Chondrocyte (in vitro differentiated cells): Measurements from ENCODE around the gene ANKRD34B. TPM values are rescaled to one million over a fixed set of nuclear protein-coding genes. Genes with fewer than 3 reads are reported as not detected.

Source experiments
- DNase-seq: peaks from one replicate; pipeline ENCODE4 v3.0.0; 2021; ENCODE audit warnings: mixed read lengths, low spot score
- H3K27ac Mint-ChIP-seq: one replicate; pipeline ENCODE4 v1.8.0; 2021; ENCODE audit warnings: mild to moderate bottlenecking, moderate library complexity, mixed read lengths; ENCODE audit not compliant: unreplicated experiment
- H3K27me3 Mint-ChIP-seq: 2 replicates; pipeline ENCODE4 v1.8.0; 2021; ENCODE audit warnings: low read depth, mixed read lengths
- H3K36me3 Mint-ChIP-seq: 2 replicates; pipeline ENCODE4 v1.8.0; 2021; ENCODE audit warnings: low read depth, mixed read lengths
- H3K4me1 Mint-ChIP-seq: 2 replicates; pipeline ENCODE4 v1.8.0; 2021; ENCODE audit warnings: low read depth, mild to moderate bottlenecking, mixed read lengths
- H3K4me3 Mint-ChIP-seq: one replicate; pipeline ENCODE4 v1.8.0; 2021; ENCODE audit warnings: mild to moderate bottlenecking, moderate library complexity, mixed read lengths; ENCODE audit not compliant: unreplicated experiment
- H3K9me3 Mint-ChIP-seq: 2 replicates; pipeline ENCODE4 v1.8.0; 2021; ENCODE audit warnings: low read depth, mixed read lengths
- total RNA-seq: library from RNA; stranded (reverse); gene quantifications from 3 replicates; pipeline ENCODE4 v1.2.1, GENCODE V29; 2021
- TF ChIP-seq, protein P1 (sequence below): fragments of 200-600 bp; sonication (generic); IDR thresholded peaks from 2 replicates; pipeline ENCODE4 v1.5.0; 2021; ENCODE audit warnings: antibody characterized with exemption, mild to moderate bottlenecking, moderate library complexity

The ANKRD34B gene
- total RNA-seq, 1 donor from 2014 or later: not detected

DNA sequence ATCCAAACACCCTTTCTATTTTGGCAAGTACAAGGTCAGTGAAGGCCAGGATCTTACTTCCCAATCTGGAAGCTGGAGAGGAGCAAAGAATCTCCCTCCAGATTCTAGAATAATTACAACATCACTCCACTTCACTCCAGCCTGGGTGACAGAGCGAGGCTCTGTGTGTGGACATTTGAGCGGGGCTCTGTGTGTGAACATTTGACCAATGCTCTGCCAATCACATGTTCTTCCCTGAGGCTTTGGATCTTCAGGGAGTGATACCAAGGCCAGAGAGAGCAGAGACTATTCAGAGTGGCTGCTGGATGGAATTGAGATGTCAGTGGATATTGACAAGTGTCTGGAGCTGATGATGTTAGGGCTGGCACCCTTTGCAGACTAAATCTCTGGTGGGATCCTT lies 24.7 kb upstream of the ANKRD34B start:
- TF ChIP-seq, protein P1, sequence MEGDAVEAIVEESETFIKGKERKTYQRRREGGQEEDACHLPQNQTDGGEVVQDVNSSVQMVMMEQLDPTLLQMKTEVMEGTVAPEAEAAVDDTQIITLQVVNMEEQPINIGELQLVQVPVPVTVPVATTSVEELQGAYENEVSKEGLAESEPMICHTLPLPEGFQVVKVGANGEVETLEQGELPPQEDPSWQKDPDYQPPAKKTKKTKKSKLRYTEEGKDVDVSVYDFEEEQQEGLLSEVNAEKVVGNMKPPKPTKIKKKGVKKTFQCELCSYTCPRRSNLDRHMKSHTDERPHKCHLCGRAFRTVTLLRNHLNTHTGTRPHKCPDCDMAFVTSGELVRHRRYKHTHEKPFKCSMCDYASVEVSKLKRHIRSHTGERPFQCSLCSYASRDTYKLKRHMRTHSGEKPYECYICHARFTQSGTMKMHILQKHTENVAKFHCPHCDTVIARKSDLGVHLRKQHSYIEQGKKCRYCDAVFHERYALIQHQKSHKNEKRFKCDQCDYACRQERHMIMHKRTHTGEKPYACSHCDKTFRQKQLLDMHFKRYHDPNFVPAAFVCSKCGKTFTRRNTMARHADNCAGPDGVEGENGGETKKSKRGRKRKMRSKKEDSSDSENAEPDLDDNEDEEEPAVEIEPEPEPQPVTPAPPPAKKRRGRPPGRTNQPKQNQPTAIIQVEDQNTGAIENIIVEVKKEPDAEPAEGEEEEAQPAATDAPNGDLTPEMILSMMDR: no peak
- no peak overlapping the region for H3K4me3 Mint-ChIP-seq
- no peaks in the 10 kb centered on the region for H3K36me3 Mint-ChIP-seq
- peaks cover 5% of the 10 kb centered on the region for H3K4me1 Mint-ChIP-seq
- DNase-seq: no peak
- H3K9me3 Mint-ChIP-seq: no peaks in the 10 kb centered on the region
- no peaks in the 10 kb centered on the region for H3K27me3 Mint-ChIP-seq
- no peak overlapping the region for H3K27ac Mint-ChIP-seq

DNA sequence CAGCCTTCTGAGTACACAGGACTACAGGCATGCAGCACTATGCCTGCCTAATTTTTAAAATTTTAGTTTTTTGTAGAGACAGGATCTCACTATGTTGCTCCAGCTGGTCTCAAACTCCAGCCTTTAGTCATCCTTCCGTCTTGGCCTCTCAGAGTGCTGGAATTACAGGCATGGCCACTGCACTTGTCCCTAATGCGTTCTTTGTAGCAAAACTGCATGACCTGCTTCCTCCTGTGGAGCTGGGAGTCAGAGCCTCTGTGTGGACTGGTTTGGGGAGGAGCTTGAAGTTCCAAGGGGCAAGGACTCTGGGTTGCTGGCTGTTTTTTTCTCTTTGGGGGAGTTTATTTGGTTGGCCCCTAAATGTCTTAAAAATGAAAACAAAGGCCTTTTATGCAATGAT lies 22.7 kb upstream of the ANKRD34B start:
- DNase-seq: no peak
- peaks cover 5% of the 10 kb centered on the region for H3K4me1 Mint-ChIP-seq
- no peaks in the 10 kb centered on the region for H3K9me3 Mint-ChIP-seq
- H3K27me3 Mint-ChIP-seq: no peaks in the 10 kb centered on the region
- H3K27ac Mint-ChIP-seq: no peak overlapping the region
- TF ChIP-seq, protein P1: no peak
- no peak overlapping the region for H3K4me3 Mint-ChIP-seq
- no peaks in the 10 kb centered on the region for H3K36me3 Mint-ChIP-seq

DNA sequence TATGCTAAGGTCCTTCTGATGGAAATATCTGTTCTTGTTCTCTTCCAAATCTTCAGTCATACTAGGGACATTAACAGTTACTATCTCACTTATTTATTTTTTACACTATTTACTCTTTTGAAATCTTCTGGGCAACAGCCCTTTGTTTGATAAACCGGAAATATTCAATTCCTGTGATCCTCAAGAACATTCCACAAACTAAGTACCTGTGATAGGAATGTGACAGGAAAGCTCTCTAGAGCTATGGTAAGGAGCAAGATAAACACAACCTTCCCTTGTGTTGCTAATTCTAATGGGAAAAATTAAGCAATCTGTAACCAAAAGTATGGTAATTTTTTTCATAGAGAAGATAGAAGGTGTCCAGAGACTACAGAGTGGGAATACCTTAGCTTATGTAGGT lies 22.0 kb upstream of the ANKRD34B start:
- Mint-ChIP-seq H3K4me1 (peaks cover 5% of the 10 kb centered on the region), H3K36me3 (no peaks in the 10 kb centered on the region), H3K27me3 (no peaks in the 10 kb centered on the region), H3K9me3 (no peaks in the 10 kb centered on the region), H3K4me3 (no peak overlapping the region), H3K27ac (no peak overlapping the region)
- TF ChIP-seq, protein P1: no peak
- no peak for DNase-seq

DNA sequence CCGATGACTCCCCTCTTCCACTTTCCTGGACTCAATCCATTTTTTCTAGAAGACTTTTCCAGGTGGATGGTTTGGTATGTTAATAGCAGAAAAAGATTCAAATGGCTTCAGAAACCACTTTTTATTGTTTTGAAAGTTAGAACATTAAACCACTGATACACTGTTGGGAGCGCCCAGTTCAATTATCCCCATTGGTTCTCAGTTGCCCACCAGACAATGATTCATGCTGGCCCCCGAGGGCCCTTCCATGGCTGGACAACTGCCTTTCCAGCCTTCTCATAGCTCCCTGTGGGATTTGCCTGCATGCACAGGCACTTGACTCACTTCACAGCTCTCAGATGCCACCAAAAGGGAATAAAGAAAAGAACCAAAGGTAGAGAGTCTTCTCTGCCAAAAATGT lies 21.3 kb upstream of the ANKRD34B start:
- Mint-ChIP-seq H3K9me3 (no peaks in the 10 kb centered on the region), H3K4me1 (peaks cover 5% of the 10 kb centered on the region), H3K36me3 (no peaks in the 10 kb centered on the region), H3K27me3 (no peaks in the 10 kb centered on the region), H3K27ac (no peak overlapping the region), H3K4me3 (no peak overlapping the region)
- DNase-seq: no peak
- TF ChIP-seq, protein P1: no peak

DNA sequence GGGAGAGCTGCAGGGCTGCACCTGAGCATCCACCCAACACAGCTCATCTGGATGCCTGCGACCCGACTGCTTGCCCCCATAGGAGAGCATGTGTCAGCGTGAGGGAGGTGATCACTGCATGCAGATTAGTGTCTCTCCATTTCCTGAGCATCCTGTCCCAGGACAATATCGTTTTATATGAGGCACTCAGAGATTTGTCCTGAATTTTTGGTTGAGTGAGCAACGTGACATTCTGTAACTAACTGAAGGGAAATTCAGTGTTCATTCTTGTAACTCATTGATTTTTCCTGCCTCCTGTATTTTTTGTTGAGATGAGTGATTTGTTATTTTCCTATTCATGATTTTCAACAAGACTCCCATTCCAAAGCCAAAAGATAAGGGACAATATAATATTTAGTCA lies 20.7 kb upstream of the ANKRD34B start:
- no peaks in the 10 kb centered on the region for H3K27me3 Mint-ChIP-seq
- DNase-seq: no peak
- no peaks in the 10 kb centered on the region for H3K9me3 Mint-ChIP-seq
- no peak overlapping the region for H3K27ac Mint-ChIP-seq
- TF ChIP-seq, protein P1: no peak
- H3K4me3 Mint-ChIP-seq: no peak overlapping the region
- peaks cover 5% of the 10 kb centered on the region for H3K4me1 Mint-ChIP-seq
- no peaks in the 10 kb centered on the region for H3K36me3 Mint-ChIP-seq
